B cell (primary cell): ENCODE results near the gene MTFR1L. TPM values are rescaled to one million over a fixed set of nuclear protein-coding genes. Genes with fewer than 3 reads are reported as not detected.

Experiments
- ATAC-seq: fragments of 200-7000 bp; cut with Tn5 transposase; one replicate; pipeline ENCODE4 v1.10.0; 2021; ENCODE audit warnings: low read depth, mild to moderate bottlenecking, moderate number of reproducible peaks, moderate library complexity
- CTCF ChIA-PET: fragments of 350-600 bp; sonication (Branson Sonifier 250); formaldehyde crosslinking; loops from one replicate; lab custom pipeline; 2021; ENCODE audit warnings: antibody characterized with exemption, inconsistent platforms; lab: Charles Lee
- POLR2A ChIA-PET: fragments of 350-600 bp; sonication (Branson Sonifier 250); formaldehyde crosslinking; loops from one replicate; lab custom pipeline; 2021; ENCODE audit warnings: antibody characterized with exemption; lab: Charles Lee
- DNase-seq: peaks from one replicate; pipeline ENCODE4 v3.0.0; 2013
- H2AFZ ChIP-seq: 2 replicates; pipeline ENCODE4 v1.6.1; 2012; ENCODE audit warnings: mild to moderate bottlenecking, low read depth, low read length; ENCODE audit not compliant: insufficient read depth, poor library complexity, severe bottlenecking
- H3K27ac ChIP-seq, 2 donors: 1 replicate in 1 of 2; 2 replicates in 1 of 2; pipeline ENCODE4 v1.5.1; 2012 to 2013; ENCODE audit warnings: low read length in 2 of 2, mild to moderate bottlenecking in 2 of 2, moderate library complexity in 1 of 2
- H3K27me3 ChIP-seq, 4 experiments: fragments of 200-600 bp in 1 of 4; sonication (generic) in 1 of 4; replicated peaks in 1 of 4; 1 replicate in 2 of 4; 2 replicates in 2 of 4; pipeline versions ENCODE4 v1.6.1 to v1.7.0; 2013 to 2016; ENCODE audit warnings: low read length in 3 of 4, mild to moderate bottlenecking in 2 of 4, mixed read lengths in 1 of 4, moderate library complexity in 1 of 4; ENCODE audit not compliant: insufficient read depth in 4 of 4, control insufficient read depth in 3 of 4; ENCODE audit errors: control extremely low read depth in 1 of 4
- H3K36me3 ChIP-seq, 2 experiments: replicated peaks in 1 of 2; 1 replicate in 1 of 2; 2 replicates in 1 of 2; pipeline versions ENCODE4 v1.6.1 to v1.7.1; 2013; ENCODE audit warnings: low read length in 1 of 2; ENCODE audit not compliant: insufficient read depth in 2 of 2, control insufficient read depth in 1 of 2; ENCODE audit errors: control extremely low read depth in 1 of 2, extremely low read depth in 1 of 2
- H3K4me1 ChIP-seq, 2 donors: fragments of 200-600 bp in 1 of 2; sonication (generic) in 1 of 2; 1 replicate in 1 of 2; 2 replicates in 1 of 2; pipeline versions ENCODE4 v1.5.1 to v1.6.1; 2013 to 2017; ENCODE audit warnings: low read length in 2 of 2; ENCODE audit not compliant: control insufficient read depth in 2 of 2, insufficient read depth in 2 of 2
- H3K4me2 ChIP-seq: replicated peaks from 2 replicates; pipeline ENCODE3; 2012; ENCODE audit warnings: mild to moderate bottlenecking, low read depth, low read length; ENCODE audit not compliant: poor library complexity, severe bottlenecking
- H3K4me3 ChIP-seq, 5 experiments: fragments of 200-600 bp in 1 of 5; sonication (generic) in 1 of 5; 1 replicate in 3 of 5; 2 replicates in 2 of 5; pipeline versions ENCODE4 v1.5.1 to v1.7.0; 2011 to 2016; ENCODE audit warnings: low read length in 4 of 5, mild to moderate bottlenecking in 4 of 5, low read depth in 2 of 5, control low read depth in 1 of 5, moderate library complexity in 1 of 5; ENCODE audit not compliant: insufficient read depth in 1 of 5; ENCODE audit errors: control extremely low read depth in 1 of 5, extremely low read depth in 1 of 5
- H3K79me2 ChIP-seq: fragments of 200-600 bp; sonication (generic); one replicate; pipeline ENCODE4 v1.6.0; 2016; ENCODE audit warnings: low read length; ENCODE audit not compliant: control insufficient read depth, insufficient read depth
- H3K9ac ChIP-seq: fragments of 200-600 bp; sonication (generic); 2 replicates; pipeline ENCODE4 v1.6.1; 2017; ENCODE audit warnings: mild to moderate bottlenecking, low read length, moderate library complexity
- H3K9me3 ChIP-seq, 3 donors: one replicate each; pipeline versions ENCODE4 v1.6.1 to v1.7.1; 2013; ENCODE audit warnings: low read length in 2 of 3; ENCODE audit not compliant: control insufficient read depth in 2 of 3, insufficient read depth in 1 of 3; ENCODE audit errors: control extremely low read depth in 1 of 3
- H4K20me1 ChIP-seq: 2 replicates; pipeline ENCODE4 v1.6.0; 2012; ENCODE audit warnings: mild to moderate bottlenecking, low read length; ENCODE audit not compliant: insufficient read depth, control insufficient read depth, poor library complexity, severe bottlenecking
- H3K27ac Mint-ChIP-seq: one replicate; pipeline ENCODE4 v1.8.0; 2021; ENCODE audit warnings: mixed read lengths
- H3K27me3 Mint-ChIP-seq: one replicate; pipeline ENCODE4 v1.8.0; 2021; ENCODE audit warnings: mixed read lengths
- H3K4me1 Mint-ChIP-seq: one replicate; pipeline ENCODE4 v1.8.0; 2021; ENCODE audit warnings: mixed read lengths
- H3K4me3 Mint-ChIP-seq: one replicate; pipeline ENCODE4 v1.8.0; 2021; ENCODE audit warnings: mixed read lengths
- H3K9me3 Mint-ChIP-seq: one replicate; pipeline ENCODE4 v1.8.0; 2022; ENCODE audit warnings: mixed read lengths; ENCODE audit not compliant: insufficient read depth
- EZH2 ChIP-seq: IDR thresholded peaks from 2 replicates; pipeline ENCODE4 v1.6.1; 2012; ENCODE audit warnings: borderline replicate concordance, low read depth, mild to moderate bottlenecking, moderate library complexity, low read length; ENCODE audit not compliant: insufficient read depth, poor library complexity, severe bottlenecking
- WGBS: methylation state at CpG from one replicate; pipeline ENCODE4 v1.1.5; 2013; ENCODE audit warnings: missing lambda C conversion rate; ENCODE audit not compliant: insufficient coverage; 5-methylcytosine and 5-hydroxymethylcytosine counted together
- intact Hi-C: fragments of 100-400 bp; cut with micrococcal nuclease; formaldehyde crosslinking; loops from one replicate; pipeline ENCODE4 v1.10.0; 2022
- polyA plus RNA-seq: library from polyadenylated mRNA; depleted of rRNA; stranded (reverse); fragments of >200 nt; gene quantifications from 2 replicates; pipeline ENCODE4 v1.2.3, GENCODE V29; 2012
- total RNA-seq, 2 donors: library from RNA; stranded (reverse); fragments of 120-200 nt in 1 of 2; gene quantifications; 1 replicate in 1 of 2; 2 replicates in 1 of 2; pipeline versions ENCODE4 v1.2.3 to v1.2.4, GENCODE V29; 2013 to 2022
- TF ChIP-seq, protein P1 (sequence below): fragments of 200-600 bp; IDR thresholded peaks from one replicate; pipeline ENCODE4 v1.8.0; 2022; ENCODE audit warnings: antibody characterized with exemption, mild to moderate bottlenecking

Gene MTFR1L
- total and polyA plus RNA-seq, 2 donors (not counting 1 experiment from before 2014, with no cell fraction given): 41.5 to 44.6 TPM

DNA sequence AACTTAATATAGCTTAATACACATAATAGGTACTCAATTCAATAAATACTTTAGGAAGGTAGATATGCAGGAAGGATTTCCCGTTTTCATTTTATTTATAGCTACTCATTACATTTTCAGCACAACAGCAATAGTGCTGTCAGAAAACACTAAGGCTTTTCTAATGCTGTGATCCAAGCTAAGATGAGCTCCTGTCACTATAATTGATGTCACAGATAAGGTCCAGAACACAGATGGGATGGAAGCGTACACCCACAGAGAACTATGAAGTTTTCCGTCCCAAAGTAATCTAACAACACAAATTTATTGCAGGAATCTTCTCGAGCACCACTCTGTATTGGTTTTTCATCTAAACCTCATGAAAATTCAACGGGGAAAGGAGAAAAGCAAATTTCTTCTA is 25.9 kb downstream of the MTFR1L start:
- H4K20me1 ChIP-seq: no peaks in the 10 kb centered on the region
- no peaks in the 10 kb centered on the region for H3K79me2 ChIP-seq
- H3K27ac ChIP-seq: no peak overlapping the region
- intact Hi-C loops: no loop called here
- no peak for DNase-seq
- no peak overlapping the region for H3K4me3 ChIP-seq
- no peaks in the 10 kb centered on the region for H3K9me3 Mint-ChIP-seq
- no peak overlapping the region for H3K4me2 ChIP-seq
- WGBS: 88% methylated on average over 5 of the region's 5 CpGs
- TF ChIP-seq, protein P1, sequence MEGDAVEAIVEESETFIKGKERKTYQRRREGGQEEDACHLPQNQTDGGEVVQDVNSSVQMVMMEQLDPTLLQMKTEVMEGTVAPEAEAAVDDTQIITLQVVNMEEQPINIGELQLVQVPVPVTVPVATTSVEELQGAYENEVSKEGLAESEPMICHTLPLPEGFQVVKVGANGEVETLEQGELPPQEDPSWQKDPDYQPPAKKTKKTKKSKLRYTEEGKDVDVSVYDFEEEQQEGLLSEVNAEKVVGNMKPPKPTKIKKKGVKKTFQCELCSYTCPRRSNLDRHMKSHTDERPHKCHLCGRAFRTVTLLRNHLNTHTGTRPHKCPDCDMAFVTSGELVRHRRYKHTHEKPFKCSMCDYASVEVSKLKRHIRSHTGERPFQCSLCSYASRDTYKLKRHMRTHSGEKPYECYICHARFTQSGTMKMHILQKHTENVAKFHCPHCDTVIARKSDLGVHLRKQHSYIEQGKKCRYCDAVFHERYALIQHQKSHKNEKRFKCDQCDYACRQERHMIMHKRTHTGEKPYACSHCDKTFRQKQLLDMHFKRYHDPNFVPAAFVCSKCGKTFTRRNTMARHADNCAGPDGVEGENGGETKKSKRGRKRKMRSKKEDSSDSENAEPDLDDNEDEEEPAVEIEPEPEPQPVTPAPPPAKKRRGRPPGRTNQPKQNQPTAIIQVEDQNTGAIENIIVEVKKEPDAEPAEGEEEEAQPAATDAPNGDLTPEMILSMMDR: no peak
- TF ChIP-seq EZH2: no peak
- no peak overlapping the region for H2AFZ ChIP-seq
- H3K27me3 Mint-ChIP-seq: no peaks in the 10 kb centered on the region
- H3K9me3 ChIP-seq: no peaks in the 10 kb centered on the region
- H3K4me1 ChIP-seq: no peaks in the 10 kb centered on the region
- H3K36me3 ChIP-seq: no peaks in the 10 kb centered on the region
- no peak overlapping the region for H3K27ac Mint-ChIP-seq
- H3K4me1 Mint-ChIP-seq: peaks cover 6% of the 10 kb centered on the region
- ChIA-PET CTCF (no interaction called here), POLR2A (no interaction called here)
- no peaks in the 10 kb centered on the region for H3K27me3 ChIP-seq
- H3K4me3 Mint-ChIP-seq: no peak overlapping the region
- no peak overlapping the region for H3K9ac ChIP-seq
- no peak for ATAC-seq

DNA sequence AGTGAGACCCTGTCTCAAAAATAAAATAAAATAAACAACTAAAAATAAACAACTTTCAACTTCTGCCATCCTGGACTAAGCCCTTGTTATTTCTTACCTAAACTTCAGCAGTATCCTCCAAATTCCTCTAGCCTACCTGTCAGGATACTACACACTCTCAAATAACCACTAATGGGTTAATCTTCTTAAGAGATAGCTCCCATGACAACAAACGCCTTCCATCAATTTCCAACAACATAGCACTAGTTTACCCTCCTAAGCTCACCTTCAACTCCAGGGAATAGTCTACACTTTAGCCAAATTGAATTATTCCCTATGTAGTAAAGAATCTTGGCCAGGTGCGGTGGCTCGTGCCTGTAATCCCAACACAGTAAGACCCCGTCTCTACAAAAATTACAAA is 28.2 kb downstream of the MTFR1L start:
- H3K36me3 ChIP-seq: no peaks in the 10 kb centered on the region
- H3K9me3 Mint-ChIP-seq: no peaks in the 10 kb centered on the region
- ChIA-PET POLR2A (no interaction called here), CTCF (interaction anchor here (0.5 kb wide), 1 partner anchor 9 kb away, joined by 3 read pairs; no protein-coding TSS in a partner anchor)
- H4K20me1 ChIP-seq: no peaks in the 10 kb centered on the region
- H3K27ac Mint-ChIP-seq: no peak overlapping the region
- H3K27me3 Mint-ChIP-seq: no peaks in the 10 kb centered on the region
- no peak overlapping the region for H3K4me3 ChIP-seq
- no peak overlapping the region for H3K27ac ChIP-seq
- WGBS: 100% methylated on average over 4 of the region's 4 CpGs
- H2AFZ ChIP-seq: no peak overlapping the region
- intact Hi-C loops: no loop called here
- H3K79me2 ChIP-seq: no peaks in the 10 kb centered on the region
- ATAC-seq (no peak), DNase-seq (no peak)
- H3K4me2 ChIP-seq: no peak overlapping the region
- H3K4me3 Mint-ChIP-seq: no peak overlapping the region
- H3K27me3 ChIP-seq: no peaks in the 10 kb centered on the region
- H3K4me1 ChIP-seq: no peaks in the 10 kb centered on the region
- H3K4me1 Mint-ChIP-seq: peaks cover 6% of the 10 kb centered on the region
- H3K9me3 ChIP-seq: no peaks in the 10 kb centered on the region
- H3K9ac ChIP-seq: no peak overlapping the region
- TF ChIP-seq EZH2: no peak
- TF ChIP-seq, protein P1: no peak
